HepG2 (cell line): ENCODE results near the gene C3orf22. TPM values are rescaled to one million over a fixed set of nuclear protein-coding genes. Genes with fewer than 3 reads are reported as not detected.

Experiments
- HIVEP1 ChIP-seq: sonication (generic); formaldehyde crosslinking; IDR thresholded peaks from 2 replicates; pipeline ENCODE4 v1.4.0; 2020; ENCODE audit warnings: mild to moderate bottlenecking, missing genetic modification reagents
- MAZ ChIP-seq, 2 experiments: sonication (generic) in 1 of 2; formaldehyde crosslinking in 1 of 2; IDR thresholded peaks; 2 replicates each; pipeline versions ENCODE4 v1.5.0 to v1.6.1; 2012 to 2020; ENCODE audit warnings: low read depth in 2 of 2, mild to moderate bottlenecking in 2 of 2, borderline replicate concordance in 1 of 2, improper control_type of control experiment in 1 of 2, low read length in 1 of 2, missing genetic modification reagents in 1 of 2, moderate library complexity in 1 of 2
- MEIS2 ChIP-seq: sonication (generic); formaldehyde crosslinking; IDR thresholded peaks from 2 replicates; pipeline ENCODE4 v1.9.0; 2021; ENCODE audit warnings: mild to moderate bottlenecking, missing genetic modification reagents
- YY1 ChIP-seq: IDR thresholded peaks from 2 replicates; pipeline ENCODE4 v1.6.1; 2011; ENCODE audit warnings: low read length, low read depth, moderate library complexity, mild to moderate bottlenecking; ENCODE audit not compliant: insufficient read depth, insufficient replicate concordance
- ZBTB20 ChIP-seq: sonication (generic); formaldehyde crosslinking; IDR thresholded peaks from 2 replicates; pipeline ENCODE4 v1.8.1; 2023; ENCODE audit warnings: missing genetic modification reagents, low read depth, mild to moderate bottlenecking, borderline replicate concordance
- ZMYM2 ChIP-seq: sonication (generic); formaldehyde crosslinking; IDR thresholded peaks from 2 replicates; pipeline ENCODE4 v1.8.0; 2022; ENCODE audit warnings: mild to moderate bottlenecking, missing genetic modification reagents
- ZNF83 ChIP-seq: sonication (generic); formaldehyde crosslinking; IDR thresholded peaks from 2 replicates; pipeline ENCODE4 v1.4.0; 2020; ENCODE audit warnings: missing genetic modification reagents, mild to moderate bottlenecking, borderline replicate concordance
- ZSCAN25 ChIP-seq: sonication (generic); formaldehyde crosslinking; IDR thresholded peaks from 2 replicates; pipeline ENCODE4 v1.8.0; 2022; ENCODE audit warnings: mild to moderate bottlenecking, missing genetic modification reagents
- polyA plus RNA-seq, 8 experiments: library from polyadenylated mRNA; depleted of rRNA in 3 of 8; stranded (reverse) in 7 of 8; unstranded in 1 of 8; fragments of >200 nt; fragmentation: Illumina TruSeq in 4 of 8; extraction: Trizol in 4 of 8; gene quantifications; 2 replicates each; pipeline versions ENCODE4 v1.2.1 to v1.2.3, GENCODE V29; 2011 to 2016; ENCODE audit warnings: low read depth in 4 of 8, missing spikeins in 1 of 8, mixed read lengths in 1 of 8; ENCODE audit not compliant: insufficient read depth in 1 of 8
- total RNA-seq, 5 experiments: library from RNA; depleted of rRNA; stranded (reverse); fragments of >200 nt; fragmentation: Illumina TruSeq; extraction: Trizol; gene quantifications; 2 replicates each; pipeline ENCODE4 v1.2.3, GENCODE V29; 2016; ENCODE audit warnings: low read depth in 1 of 5
- TF ChIP-seq, protein P1 (sequence below): sonication (generic); formaldehyde crosslinking; IDR thresholded peaks from 2 replicates; pipeline ENCODE4 v1.5.1; 2020; ENCODE audit warnings: missing genetic modification reagents, mild to moderate bottlenecking, borderline replicate concordance
- TF ChIP-seq, protein P2 (sequence below): IDR thresholded peaks from 2 replicates; pipeline ENCODE4 v1.6.1; 2016; ENCODE audit warnings: missing compliant biosample characterization, missing genetic modification reagents, borderline replicate concordance
- TF ChIP-seq, protein P3 (sequence below): sonication (generic); formaldehyde crosslinking; IDR thresholded peaks from 2 replicates; pipeline ENCODE4 v1.8.0; 2022; ENCODE audit warnings: missing genetic modification reagents, mild to moderate bottlenecking, moderate library complexity, borderline replicate concordance
- TF ChIP-seq, protein P4 (sequence below): sonication (generic); formaldehyde crosslinking; IDR thresholded peaks from 2 replicates; pipeline ENCODE4 v1.5.0; 2020; ENCODE audit warnings: mild to moderate bottlenecking, missing genetic modification reagents
- TF ChIP-seq, protein P5 (sequence below): sonication (generic); formaldehyde crosslinking; IDR thresholded peaks from 2 replicates; pipeline ENCODE4 v1.4.0; 2020; ENCODE audit warnings: missing genetic modification reagents
- TF ChIP-seq, protein P6 (sequence below): sonication (generic); formaldehyde crosslinking; IDR thresholded peaks from 2 replicates; pipeline ENCODE4 v1.5.0; 2020; ENCODE audit warnings: missing genetic modification reagents

C3orf22 gene
- total and polyA plus RNA-seq, 2 of the 13 experiments (the other 11 are each of a cell fraction or from before 2014, with no cell fraction given): not detected

DNA sequence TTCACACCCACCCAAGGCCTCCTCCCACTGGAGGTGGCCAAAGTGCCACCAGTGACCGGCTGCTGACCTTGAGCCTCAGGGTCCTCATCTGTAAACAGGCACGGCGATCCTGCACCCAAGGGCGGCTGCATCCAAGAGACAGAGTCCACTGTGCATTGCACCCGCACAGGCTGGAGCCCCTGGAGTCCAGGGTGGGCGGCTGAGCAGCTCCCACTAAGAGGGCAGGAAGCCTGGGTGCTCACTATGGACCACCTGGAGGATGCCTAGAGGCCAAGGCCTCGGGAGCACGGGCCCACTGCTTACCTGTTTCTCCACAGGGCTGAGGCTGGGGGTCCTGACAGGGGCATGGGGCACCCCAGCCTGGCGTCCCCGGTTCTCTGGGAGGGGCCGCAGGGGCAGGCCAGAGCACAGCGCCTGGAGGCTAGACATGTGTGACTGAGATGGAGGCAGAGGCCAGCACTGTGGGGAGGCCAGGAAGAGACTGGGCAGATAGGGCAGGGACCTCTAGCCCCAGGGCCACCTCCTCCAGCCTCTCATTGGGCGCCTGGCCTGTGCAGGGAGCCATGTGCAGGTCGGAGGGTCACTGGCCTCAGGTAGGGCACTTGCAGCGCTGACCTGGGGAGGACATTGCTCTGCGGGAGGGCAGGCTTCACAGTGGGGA is 41.3 kb downstream of the C3orf22 start, which contains the start of gene UROC1 (continued):
- TF ChIP-seq, protein P1, sequence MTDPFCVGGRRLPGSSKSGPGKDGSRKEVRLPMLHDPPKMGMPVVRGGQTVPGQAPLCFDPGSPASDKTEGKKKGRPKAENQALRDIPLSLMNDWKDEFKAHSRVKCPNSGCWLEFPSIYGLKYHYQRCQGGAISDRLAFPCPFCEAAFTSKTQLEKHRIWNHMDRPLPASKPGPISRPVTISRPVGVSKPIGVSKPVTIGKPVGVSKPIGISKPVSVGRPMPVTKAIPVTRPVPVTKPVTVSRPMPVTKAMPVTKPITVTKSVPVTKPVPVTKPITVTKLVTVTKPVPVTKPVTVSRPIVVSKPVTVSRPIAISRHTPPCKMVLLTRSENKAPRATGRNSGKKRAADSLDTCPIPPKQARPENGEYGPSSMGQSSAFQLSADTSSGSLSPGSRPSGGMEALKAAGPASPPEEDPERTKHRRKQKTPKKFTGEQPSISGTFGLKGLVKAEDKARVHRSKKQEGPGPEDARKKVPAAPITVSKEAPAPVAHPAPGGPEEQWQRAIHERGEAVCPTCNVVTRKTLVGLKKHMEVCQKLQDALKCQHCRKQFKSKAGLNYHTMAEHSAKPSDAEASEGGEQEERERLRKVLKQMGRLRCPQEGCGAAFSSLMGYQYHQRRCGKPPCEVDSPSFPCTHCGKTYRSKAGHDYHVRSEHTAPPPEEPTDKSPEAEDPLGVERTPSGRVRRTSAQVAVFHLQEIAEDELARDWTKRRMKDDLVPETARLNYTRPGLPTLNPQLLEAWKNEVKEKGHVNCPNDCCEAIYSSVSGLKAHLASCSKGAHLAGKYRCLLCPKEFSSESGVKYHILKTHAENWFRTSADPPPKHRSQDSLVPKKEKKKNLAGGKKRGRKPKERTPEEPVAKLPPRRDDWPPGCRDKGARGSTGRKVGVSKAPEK (CRISPR knock-in tag): no peak
- TF ChIP-seq MAZ (IDR thresholded peaks at IDR 0.05; ENCODE audit: borderline replicate concordance, low read depth, low read length) (no peak), MAZ (CRISPR knock-in tag; IDR thresholded peaks at IDR 0.05; ENCODE audit: low read depth) (no peak), ZNF83 (no peak), ZMYM2 (no peak), MEIS2 (CRISPR knock-in tag) (no peak), ZSCAN25 (peak; percentile 30; the same call in 1 of the 2 replicates), ZBTB20 (CRISPR knock-in tag) (no peak; the same call in 1 of the 2 replicates), YY1 (peak; percentile 8), HIVEP1 (CRISPR knock-in tag) (no peak; the same call in 1 of the 2 replicates)
- TF ChIP-seq, protein P2, sequence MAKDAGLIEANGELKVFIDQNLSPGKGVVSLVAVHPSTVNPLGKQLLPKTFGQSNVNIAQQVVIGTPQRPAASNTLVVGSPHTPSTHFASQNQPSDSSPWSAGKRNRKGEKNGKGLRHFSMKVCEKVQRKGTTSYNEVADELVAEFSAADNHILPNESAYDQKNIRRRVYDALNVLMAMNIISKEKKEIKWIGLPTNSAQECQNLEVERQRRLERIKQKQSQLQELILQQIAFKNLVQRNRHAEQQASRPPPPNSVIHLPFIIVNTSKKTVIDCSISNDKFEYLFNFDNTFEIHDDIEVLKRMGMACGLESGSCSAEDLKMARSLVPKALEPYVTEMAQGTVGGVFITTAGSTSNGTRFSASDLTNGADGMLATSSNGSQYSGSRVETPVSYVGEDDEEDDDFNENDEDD (CRISPR knock-in tag): peak; percentile 43; the same call in 1 of the 2 replicates
- TF ChIP-seq, protein P3, sequence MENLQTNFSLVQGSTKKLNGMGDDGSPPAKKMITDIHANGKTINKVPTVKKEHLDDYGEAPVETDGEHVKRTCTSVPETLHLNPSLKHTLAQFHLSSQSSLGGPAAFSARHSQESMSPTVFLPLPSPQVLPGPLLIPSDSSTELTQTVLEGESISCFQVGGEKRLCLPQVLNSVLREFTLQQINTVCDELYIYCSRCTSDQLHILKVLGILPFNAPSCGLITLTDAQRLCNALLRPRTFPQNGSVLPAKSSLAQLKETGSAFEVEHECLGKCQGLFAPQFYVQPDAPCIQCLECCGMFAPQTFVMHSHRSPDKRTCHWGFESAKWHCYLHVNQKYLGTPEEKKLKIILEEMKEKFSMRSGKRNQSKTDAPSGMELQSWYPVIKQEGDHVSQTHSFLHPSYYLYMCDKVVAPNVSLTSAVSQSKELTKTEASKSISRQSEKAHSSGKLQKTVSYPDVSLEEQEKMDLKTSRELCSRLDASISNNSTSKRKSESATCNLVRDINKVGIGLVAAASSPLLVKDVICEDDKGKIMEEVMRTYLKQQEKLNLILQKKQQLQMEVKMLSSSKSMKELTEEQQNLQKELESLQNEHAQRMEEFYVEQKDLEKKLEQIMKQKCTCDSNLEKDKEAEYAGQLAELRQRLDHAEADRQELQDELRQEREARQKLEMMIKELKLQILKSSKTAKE (CRISPR knock-in tag): peak; percentile 33; the same call in 1 of the 2 replicates
- TF ChIP-seq, protein P4, sequence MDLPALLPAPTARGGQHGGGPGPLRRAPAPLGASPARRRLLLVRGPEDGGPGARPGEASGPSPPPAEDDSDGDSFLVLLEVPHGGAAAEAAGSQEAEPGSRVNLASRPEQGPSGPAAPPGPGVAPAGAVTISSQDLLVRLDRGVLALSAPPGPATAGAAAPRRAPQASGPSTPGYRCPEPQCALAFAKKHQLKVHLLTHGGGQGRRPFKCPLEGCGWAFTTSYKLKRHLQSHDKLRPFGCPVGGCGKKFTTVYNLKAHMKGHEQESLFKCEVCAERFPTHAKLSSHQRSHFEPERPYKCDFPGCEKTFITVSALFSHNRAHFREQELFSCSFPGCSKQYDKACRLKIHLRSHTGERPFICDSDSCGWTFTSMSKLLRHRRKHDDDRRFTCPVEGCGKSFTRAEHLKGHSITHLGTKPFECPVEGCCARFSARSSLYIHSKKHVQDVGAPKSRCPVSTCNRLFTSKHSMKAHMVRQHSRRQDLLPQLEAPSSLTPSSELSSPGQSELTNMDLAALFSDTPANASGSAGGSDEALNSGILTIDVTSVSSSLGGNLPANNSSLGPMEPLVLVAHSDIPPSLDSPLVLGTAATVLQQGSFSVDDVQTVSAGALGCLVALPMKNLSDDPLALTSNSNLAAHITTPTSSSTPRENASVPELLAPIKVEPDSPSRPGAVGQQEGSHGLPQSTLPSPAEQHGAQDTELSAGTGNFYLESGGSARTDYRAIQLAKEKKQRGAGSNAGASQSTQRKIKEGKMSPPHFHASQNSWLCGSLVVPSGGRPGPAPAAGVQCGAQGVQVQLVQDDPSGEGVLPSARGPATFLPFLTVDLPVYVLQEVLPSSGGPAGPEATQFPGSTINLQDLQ (CRISPR knock-in tag): no peak
- TF ChIP-seq, protein P5, sequence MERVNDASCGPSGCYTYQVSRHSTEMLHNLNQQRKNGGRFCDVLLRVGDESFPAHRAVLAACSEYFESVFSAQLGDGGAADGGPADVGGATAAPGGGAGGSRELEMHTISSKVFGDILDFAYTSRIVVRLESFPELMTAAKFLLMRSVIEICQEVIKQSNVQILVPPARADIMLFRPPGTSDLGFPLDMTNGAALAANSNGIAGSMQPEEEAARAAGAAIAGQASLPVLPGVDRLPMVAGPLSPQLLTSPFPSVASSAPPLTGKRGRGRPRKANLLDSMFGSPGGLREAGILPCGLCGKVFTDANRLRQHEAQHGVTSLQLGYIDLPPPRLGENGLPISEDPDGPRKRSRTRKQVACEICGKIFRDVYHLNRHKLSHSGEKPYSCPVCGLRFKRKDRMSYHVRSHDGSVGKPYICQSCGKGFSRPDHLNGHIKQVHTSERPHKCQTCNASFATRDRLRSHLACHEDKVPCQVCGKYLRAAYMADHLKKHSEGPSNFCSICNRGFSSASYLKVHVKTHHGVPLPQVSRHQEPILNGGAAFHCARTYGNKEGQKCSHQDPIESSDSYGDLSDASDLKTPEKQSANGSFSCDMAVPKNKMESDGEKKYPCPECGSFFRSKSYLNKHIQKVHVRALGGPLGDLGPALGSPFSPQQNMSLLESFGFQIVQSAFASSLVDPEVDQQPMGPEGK (CRISPR knock-in tag): peak; percentile 71; the same call in 1 of the 2 replicates
- TF ChIP-seq, protein P6, sequence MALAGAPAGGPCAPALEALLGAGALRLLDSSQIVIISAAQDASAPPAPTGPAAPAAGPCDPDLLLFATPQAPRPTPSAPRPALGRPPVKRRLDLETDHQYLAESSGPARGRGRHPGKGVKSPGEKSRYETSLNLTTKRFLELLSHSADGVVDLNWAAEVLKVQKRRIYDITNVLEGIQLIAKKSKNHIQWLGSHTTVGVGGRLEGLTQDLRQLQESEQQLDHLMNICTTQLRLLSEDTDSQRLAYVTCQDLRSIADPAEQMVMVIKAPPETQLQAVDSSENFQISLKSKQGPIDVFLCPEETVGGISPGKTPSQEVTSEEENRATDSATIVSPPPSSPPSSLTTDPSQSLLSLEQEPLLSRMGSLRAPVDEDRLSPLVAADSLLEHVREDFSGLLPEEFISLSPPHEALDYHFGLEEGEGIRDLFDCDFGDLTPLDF: no peak
